PC-3 (cell line): Measurements from ENCODE around the gene ZC3HAV1.
"Not testable (repeated sequence)": the region's sequence is repeated elsewhere in the genome, so short reads cannot be mapped to it uniquely, and the experiment has no call there.

Experiments
- CTCF ChIP-seq: fragments of 300-600 bp; sonication (generic); conservative IDR thresholded peaks from 2 replicates; pipeline ENCODE4 v1.5.1; 2017; ENCODE audit warnings: antibody characterized with exemption, low read depth, mild to moderate bottlenecking, low read length
- EZH2 ChIP-seq: fragments of 300-600 bp; sonication (generic); IDR thresholded peaks from one replicate; pipeline ENCODE4 v1.6.1; 2017; ENCODE audit warnings: antibody characterized with exemption, mild to moderate bottlenecking, low read length; ENCODE audit not compliant: unreplicated experiment

- TF ChIP-seq CTCF, EZH2: not testable (repeated sequence)
These were observed 83.7 kb downstream of the ZC3HAV1 start for GRCh38 chr7:139025861-139026260.
